Measurements from ENCODE around the gene ORAI3. TPM values are rescaled to one million over a fixed set of nuclear protein-coding genes. Genes with fewer than 3 reads are reported as not detected.

ORAI3 gene
- total RNA-seq, 1 experiment from 2014 or later: 26.9 TPM

DNA sequence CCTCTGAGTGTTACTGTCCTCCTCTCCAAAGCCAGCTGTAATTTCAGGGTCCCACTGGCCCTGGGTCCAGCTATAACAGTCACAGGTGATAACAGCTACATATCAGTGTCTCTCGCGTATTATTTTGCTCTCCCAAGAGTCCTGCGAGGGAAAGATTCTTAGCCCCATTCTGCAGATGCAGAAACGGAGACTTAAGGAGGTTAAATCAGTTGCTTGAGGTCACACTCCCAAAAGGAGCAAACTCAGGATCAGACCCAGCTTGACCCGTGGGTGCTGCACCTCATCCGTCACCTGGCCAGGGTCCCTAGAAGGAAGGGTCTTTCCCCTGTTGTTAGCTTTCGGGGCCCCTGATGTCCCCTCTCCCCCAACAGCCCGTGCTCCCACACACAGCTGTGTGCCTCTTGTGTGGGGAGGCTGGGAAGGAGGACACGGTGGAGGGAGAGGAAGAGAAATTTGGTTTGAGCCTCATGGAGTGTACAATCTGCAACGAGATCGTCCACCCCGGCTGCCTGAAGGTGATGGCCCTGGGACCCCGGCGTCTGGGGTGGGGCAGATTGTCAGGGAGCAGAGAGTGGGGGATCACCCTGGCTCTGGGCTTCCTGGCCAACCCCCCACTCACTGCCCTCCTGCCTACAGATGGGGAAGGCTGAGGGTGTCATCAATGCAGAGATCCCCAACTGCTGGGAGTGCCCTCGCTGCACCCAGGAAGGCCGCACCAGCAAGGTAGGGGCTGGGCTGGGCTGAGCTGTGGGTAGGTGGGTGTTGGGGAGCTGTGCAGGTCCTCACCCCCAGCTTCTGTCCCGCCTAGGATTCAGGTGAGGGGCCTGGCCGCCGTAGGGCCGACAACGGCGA, 21.7 kb upstream of the ORAI3 start:
- H3K4me1 ChIP-seq (ENCODE audit: control insufficient read depth, insufficient read depth, low read length): peaks cover 9% of the 10 kb centered on the region
- intact Hi-C loops (cut with micrococcal nuclease; ENCODE audit: unreplicated experiment) (no loop called here), in situ Hi-C loops (cut with HindIII; ENCODE audit: low pct_unique_long_range_greater_than_20kb, low sequenced_read_pairs) (no loop called here)
- no peak overlapping the region for H3K4me3 ChIP-seq (ENCODE audit: low read depth in 2 of 2, low read length in 2 of 2)
- no peak for ATAC-seq
- H3K27ac ChIP-seq (ENCODE audit: low read length): no peak overlapping the region
- TF ChIP-seq TCF7L2 (IDR thresholded peaks at IDR 0.05; ENCODE audit: low read depth, low read length): no peak
- TF ChIP-seq, protein P1, sequence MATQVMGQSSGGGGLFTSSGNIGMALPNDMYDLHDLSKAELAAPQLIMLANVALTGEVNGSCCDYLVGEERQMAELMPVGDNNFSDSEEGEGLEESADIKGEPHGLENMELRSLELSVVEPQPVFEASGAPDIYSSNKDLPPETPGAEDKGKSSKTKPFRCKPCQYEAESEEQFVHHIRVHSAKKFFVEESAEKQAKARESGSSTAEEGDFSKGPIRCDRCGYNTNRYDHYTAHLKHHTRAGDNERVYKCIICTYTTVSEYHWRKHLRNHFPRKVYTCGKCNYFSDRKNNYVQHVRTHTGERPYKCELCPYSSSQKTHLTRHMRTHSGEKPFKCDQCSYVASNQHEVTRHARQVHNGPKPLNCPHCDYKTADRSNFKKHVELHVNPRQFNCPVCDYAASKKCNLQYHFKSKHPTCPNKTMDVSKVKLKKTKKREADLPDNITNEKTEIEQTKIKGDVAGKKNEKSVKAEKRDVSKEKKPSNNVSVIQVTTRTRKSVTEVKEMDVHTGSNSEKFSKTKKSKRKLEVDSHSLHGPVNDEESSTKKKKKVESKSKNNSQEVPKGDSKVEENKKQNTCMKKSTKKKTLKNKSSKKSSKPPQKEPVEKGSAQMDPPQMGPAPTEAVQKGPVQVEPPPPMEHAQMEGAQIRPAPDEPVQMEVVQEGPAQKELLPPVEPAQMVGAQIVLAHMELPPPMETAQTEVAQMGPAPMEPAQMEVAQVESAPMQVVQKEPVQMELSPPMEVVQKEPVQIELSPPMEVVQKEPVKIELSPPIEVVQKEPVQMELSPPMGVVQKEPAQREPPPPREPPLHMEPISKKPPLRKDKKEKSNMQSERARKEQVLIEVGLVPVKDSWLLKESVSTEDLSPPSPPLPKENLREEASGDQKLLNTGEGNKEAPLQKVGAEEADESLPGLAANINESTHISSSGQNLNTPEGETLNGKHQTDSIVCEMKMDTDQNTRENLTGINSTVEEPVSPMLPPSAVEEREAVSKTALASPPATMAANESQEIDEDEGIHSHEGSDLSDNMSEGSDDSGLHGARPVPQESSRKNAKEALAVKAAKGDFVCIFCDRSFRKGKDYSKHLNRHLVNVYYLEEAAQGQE (IDR thresholded peaks at IDR 0.05; ENCODE audit: insufficient read depth in 1 of 2, low read depth in 2 of 2, low read length in 1 of 2): no peak
- TF ChIP-seq SIN3A (IDR thresholded peaks at IDR 0.05; ENCODE audit: borderline replicate concordance, insufficient read depth, low read depth, low read length): no peak
- TF ChIP-seq POLR2AphosphoS5 (IDR thresholded peaks at IDR 0.05; ENCODE audit: low read depth, low read length): no peak
- TF ChIP-seq, protein P2, sequence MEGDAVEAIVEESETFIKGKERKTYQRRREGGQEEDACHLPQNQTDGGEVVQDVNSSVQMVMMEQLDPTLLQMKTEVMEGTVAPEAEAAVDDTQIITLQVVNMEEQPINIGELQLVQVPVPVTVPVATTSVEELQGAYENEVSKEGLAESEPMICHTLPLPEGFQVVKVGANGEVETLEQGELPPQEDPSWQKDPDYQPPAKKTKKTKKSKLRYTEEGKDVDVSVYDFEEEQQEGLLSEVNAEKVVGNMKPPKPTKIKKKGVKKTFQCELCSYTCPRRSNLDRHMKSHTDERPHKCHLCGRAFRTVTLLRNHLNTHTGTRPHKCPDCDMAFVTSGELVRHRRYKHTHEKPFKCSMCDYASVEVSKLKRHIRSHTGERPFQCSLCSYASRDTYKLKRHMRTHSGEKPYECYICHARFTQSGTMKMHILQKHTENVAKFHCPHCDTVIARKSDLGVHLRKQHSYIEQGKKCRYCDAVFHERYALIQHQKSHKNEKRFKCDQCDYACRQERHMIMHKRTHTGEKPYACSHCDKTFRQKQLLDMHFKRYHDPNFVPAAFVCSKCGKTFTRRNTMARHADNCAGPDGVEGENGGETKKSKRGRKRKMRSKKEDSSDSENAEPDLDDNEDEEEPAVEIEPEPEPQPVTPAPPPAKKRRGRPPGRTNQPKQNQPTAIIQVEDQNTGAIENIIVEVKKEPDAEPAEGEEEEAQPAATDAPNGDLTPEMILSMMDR (IDR thresholded peaks at IDR 0.05): no peak
- no peak for DNase-seq (ENCODE audit: low read depth, low spot score)
- no peaks in the 10 kb centered on the region for H3K27me3 ChIP-seq (ENCODE audit: control insufficient read depth, insufficient read depth, low read length)
- H3K9me3 ChIP-seq (ENCODE audit: control insufficient read depth, insufficient read depth, low read depth, low read length): no peaks in the 10 kb centered on the region
- no TSS peak for BruUV-seq (replicated peaks)
- ChIA-PET POLR2A (interaction anchor here (0.6 kb wide), 1 partner anchor 57 kb away, joined by 3 read pairs; no protein-coding TSS in a partner anchor), CTCF (interaction anchor here (0.5 to 0.8 kb wide), 3 partner anchors 30 to 190 kb away, joined by 3 to 14 read pairs (median 4); partner anchors contain the start of gene KAT8)
- H3K36me3 ChIP-seq (ENCODE audit: control insufficient read depth, insufficient read depth, low read length): no peaks in the 10 kb centered on the region

DNA sequence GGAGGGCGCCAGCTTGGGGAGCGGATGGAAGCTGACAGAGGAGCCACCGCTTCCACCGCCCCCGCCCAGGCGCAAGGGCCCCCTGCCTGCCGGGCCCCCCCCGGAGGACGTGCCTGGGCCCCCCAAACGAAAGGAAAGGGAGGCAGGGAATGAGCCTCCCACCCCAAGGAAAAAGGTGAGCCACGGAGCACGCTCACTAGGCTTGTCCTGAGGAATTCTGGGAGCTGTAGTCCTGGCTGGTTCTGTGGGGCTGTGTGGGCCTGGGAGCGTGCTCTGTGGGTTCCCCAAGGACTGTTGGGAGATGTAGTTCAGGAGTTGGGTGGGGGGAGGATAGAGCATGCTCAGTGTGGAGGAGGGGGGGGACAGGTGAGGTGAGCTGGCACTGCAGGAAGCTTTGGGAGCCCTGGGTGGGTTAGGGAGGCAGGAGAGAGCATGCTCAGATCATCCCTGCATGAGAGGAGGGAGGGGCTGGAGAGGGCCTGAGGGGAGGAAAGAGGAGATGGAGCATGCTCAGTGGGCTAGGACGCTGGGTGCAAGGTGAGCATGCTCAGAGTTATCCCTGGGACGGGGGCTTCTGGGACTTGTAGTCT, 21.0 kb upstream of the ORAI3 start:
- TF ChIP-seq, protein P2 (IDR thresholded peaks at IDR 0.05): no peak
- TF ChIP-seq POLR2AphosphoS5 (IDR thresholded peaks at IDR 0.05; ENCODE audit: low read depth, low read length): no peak
- TF ChIP-seq TCF7L2 (IDR thresholded peaks at IDR 0.05; ENCODE audit: low read depth, low read length): no peak
- TF ChIP-seq, protein P1 (IDR thresholded peaks at IDR 0.05; ENCODE audit: insufficient read depth in 1 of 2, low read depth in 2 of 2, low read length in 1 of 2): no peak
- no peak for TF ChIP-seq SIN3A (IDR thresholded peaks at IDR 0.05; ENCODE audit: borderline replicate concordance, insufficient read depth, low read depth, low read length)
- in situ Hi-C loops (cut with HindIII; ENCODE audit: low pct_unique_long_range_greater_than_20kb, low sequenced_read_pairs): no loop called here
- ChIA-PET CTCF (interaction anchor here (0.8 kb wide), 1 partner anchor 117 kb away, joined by 14 read pairs; no protein-coding TSS in a partner anchor), POLR2A (no interaction called here)
- intact Hi-C loops (cut with micrococcal nuclease; ENCODE audit: unreplicated experiment): no loop called here
- Histone ChIP-seq H3K9me3 (ENCODE audit: control insufficient read depth, insufficient read depth, low read depth, low read length) (no peaks in the 10 kb centered on the region), H3K4me1 (ENCODE audit: control insufficient read depth, insufficient read depth, low read length) (peaks cover 9% of the 10 kb centered on the region), H3K27ac (ENCODE audit: low read length) (no peak overlapping the region), H3K27me3 (ENCODE audit: control insufficient read depth, insufficient read depth, low read length) (no peaks in the 10 kb centered on the region), H3K36me3 (ENCODE audit: control insufficient read depth, insufficient read depth, low read length) (no peaks in the 10 kb centered on the region), H3K4me3 (ENCODE audit: low read depth in 2 of 2, low read length in 2 of 2) (no peak overlapping the region)
- DNase-seq (ENCODE audit: low read depth, low spot score) (no peak), ATAC-seq (peak; percentile 77)
- no TSS peak for BruUV-seq (replicated peaks)

Data from Panc1 (cell line).